Activated CD8-positive, alpha-beta memory T cell treated with anti-CD3 and anti-CD28 coated beads for 1 hour (primary cell): ENCODE measurements around the gene KCTD14.

Experiments
- DNase-seq, 2 donors: peaks; one replicate each; pipeline ENCODE4 v3.0.0-alpha.2; 2020; ENCODE audit warnings: low read depth in 1 of 2; ENCODE audit errors: extremely low read depth in 1 of 2

Gene KCTD14

DNA sequence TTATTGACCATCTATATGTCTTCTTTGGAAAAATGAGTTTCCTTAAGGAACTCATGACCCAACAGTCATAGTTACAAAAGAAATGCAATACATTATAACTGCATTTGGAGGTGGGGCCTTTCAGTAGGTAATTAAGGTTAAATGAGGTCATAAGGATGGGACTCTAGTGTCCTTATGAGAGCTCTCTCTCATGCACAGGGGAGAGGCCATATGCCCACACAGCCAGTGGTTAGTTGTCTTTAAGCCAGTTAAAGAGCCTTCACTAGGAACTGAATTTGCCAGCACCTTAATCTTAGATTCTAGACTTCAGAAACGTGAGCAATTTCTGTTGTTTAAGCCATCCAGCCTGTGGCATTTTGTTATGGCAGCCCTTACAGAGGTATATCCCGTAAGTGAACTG lies 56.0 kb downstream of the KCTD14 start:
- DNase-seq = no peak

DNA sequence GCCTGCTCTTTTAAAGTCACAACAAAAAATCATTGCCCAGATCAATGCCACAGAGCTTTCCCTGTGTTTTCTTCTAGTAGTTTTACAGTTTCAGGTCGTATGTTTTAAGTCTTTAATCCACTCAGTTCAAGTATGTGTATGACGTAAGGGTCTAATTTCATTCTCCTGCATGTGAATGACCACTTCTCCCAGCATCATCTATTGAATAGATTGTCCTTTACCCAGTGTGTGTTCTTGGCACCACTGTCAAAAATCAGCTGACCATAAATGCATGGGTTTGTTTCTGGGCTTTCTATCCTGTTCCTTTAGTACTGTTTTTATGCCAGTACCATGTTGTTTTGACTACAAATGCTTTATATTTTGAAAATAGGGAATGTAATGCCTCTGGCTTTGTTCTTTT lies 56.7 kb downstream of the KCTD14 start:
- no peak for DNase-seq
